ENCODE measurements around the gene SH2D2A. TPM values are rescaled to one million over a fixed set of nuclear protein-coding genes. Genes with fewer than 3 reads are reported as not detected.

Gene SH2D2A
- total and polyA plus RNA-seq, 4 donors = 0.38 to 2.9 (median 2.7) TPM; not detected in 1

DNA sequence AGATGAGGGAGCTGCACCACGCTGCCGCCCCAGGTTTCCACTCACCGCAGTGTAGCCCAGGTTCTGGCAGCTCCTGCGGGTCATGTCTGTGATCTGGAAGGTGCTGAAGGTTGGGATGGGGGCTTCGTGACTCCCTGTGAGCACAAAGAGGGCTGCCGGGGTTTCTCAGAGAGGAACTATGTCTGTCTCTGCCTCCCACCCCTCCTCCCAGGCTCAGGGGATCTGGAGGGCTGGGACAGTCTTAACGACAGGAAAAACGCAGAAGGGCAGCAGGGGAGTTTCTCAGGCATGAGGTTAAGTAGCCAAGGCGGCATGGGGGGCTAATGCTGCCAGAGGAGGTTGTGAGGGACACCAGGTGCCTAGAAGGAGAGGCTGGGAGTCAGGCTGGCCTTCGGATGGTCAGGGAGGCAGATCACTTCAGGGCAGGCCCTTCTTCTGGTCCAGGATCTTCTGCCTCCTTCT is 656 bp downstream of the SH2D2A start:
- 69 to 72% methylated on average over 10 of the region's 10 CpGs for WGBS, 2 donors
- no peak overlapping the region for H3K27ac ChIP-seq (ENCODE audit: low read depth in 1 of 2, low read length in 2 of 2)
- no peaks in the 10 kb centered on the region for H3K9me3 ChIP-seq (ENCODE audit: control insufficient read depth, low read length)
- H3K27me3 ChIP-seq (ENCODE audit: control insufficient read depth in 1 of 2, insufficient read depth in 2 of 2, low read length in 1 of 2) = no peaks in the 10 kb centered on the region
- ATAC-seq (ENCODE audit: low FRiP score) (no peak), DNase-seq (no peak)
- no peaks in the 10 kb centered on the region for H3K4me1 ChIP-seq (ENCODE audit: control insufficient read depth in 1 of 2, insufficient read depth in 2 of 2, low read length in 2 of 2)
- H3K36me3 ChIP-seq (ENCODE audit: control insufficient read depth in 1 of 2, insufficient read depth in 2 of 2, low read length in 1 of 2) = no peaks in the 10 kb centered on the region
- H3K4me3 ChIP-seq (ENCODE audit: low read length in 2 of 2) = no peak overlapping the region
- intact Hi-C loops (cut with DNase I) = no loop called here

DNA sequence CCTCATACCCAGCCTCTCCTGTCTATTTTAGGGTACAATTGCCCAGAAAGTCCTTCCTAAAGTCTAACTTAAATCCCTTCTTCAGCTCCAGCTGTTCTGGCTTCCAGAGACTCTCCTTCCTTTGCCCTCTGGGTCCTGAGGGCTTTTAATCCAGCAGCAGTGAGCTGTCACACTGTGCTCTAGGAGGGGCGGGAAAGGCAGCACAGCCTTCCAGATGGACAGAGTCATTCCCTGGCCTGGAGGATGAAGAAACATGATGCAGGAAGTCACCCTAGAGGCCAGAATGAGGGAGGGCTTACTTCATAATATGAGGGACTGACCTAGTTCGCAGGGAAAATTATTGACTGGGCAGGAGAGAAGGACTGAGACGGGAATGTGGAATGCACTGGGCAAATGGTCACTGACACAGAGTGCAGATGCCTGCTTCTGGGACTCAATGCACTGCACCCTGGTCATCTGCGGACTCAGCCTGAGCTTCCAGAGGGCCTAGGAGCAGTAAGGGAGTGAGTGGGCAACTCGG is 1.3 kb downstream of the SH2D2A start:
- Histone ChIP-seq H3K27ac (ENCODE audit: low read depth in 1 of 2, low read length in 2 of 2) (no peak overlapping the region), H3K9me3 (ENCODE audit: control insufficient read depth, low read length) (no peaks in the 10 kb centered on the region), H3K4me3 (ENCODE audit: low read length in 2 of 2) (no peak overlapping the region), H3K4me1 (ENCODE audit: control insufficient read depth in 1 of 2, insufficient read depth in 2 of 2, low read length in 2 of 2) (no peaks in the 10 kb centered on the region), H3K27me3 (ENCODE audit: control insufficient read depth in 1 of 2, insufficient read depth in 2 of 2, low read length in 1 of 2) (no peaks in the 10 kb centered on the region), H3K36me3 (ENCODE audit: control insufficient read depth in 1 of 2, insufficient read depth in 2 of 2, low read length in 1 of 2) (no peaks in the 10 kb centered on the region)
- DNase-seq = peak in 1 of 2 donors; percentile 74
- intact Hi-C loops (cut with DNase I) = no loop called here
- 70 to 71% methylated on average over 5 of the region's 5 CpGs for WGBS, 2 donors
- ATAC-seq (ENCODE audit: low FRiP score) = peak; percentile 68

DNA sequence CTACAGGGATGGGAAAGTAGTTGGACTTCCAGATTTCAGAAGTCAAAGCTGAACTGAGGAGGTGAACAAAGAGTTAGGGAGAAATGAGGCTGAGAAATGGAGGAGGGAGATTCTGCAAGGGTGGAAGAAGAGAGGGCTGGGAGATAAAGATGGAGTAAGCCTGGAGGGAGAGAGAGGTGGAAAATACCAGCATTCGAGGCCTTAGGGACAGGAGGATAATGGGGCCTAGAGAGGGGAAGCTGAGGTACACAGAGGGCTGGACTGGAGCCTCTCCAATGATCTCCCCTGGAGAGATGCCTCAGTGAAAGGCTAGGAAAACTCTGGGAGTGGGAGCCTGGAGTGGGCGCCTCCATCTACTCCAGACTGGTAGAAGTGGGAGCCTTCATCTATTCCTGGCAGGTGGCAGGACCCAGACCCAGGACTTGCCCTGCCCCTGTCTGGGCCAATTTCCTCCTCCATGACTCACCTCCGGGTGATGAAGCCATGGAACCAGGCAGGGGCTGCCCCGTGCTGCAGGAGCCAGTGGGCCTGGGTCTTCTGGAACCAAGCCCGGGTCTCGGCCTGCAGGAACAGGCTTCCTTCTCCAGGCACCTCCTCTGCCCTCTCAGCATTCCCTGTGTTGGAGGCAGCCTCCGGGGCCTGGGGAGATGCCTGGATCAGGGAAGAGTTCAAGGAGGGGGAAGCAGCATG is 1.9 kb downstream of the SH2D2A start:
- WGBS, 2 donors = 84 to 87% methylated on average over 7 of the region's 7 CpGs
- Histone ChIP-seq H3K27ac (ENCODE audit: low read depth in 1 of 2, low read length in 2 of 2) (no peak overlapping the region), H3K4me3 (ENCODE audit: low read length in 2 of 2) (no peak overlapping the region), H3K9me3 (ENCODE audit: control insufficient read depth, low read length) (no peaks in the 10 kb centered on the region), H3K27me3 (ENCODE audit: control insufficient read depth in 1 of 2, insufficient read depth in 2 of 2, low read length in 1 of 2) (no peaks in the 10 kb centered on the region), H3K36me3 (ENCODE audit: control insufficient read depth in 1 of 2, insufficient read depth in 2 of 2, low read length in 1 of 2) (no peaks in the 10 kb centered on the region), H3K4me1 (ENCODE audit: control insufficient read depth in 1 of 2, insufficient read depth in 2 of 2, low read length in 2 of 2) (no peaks in the 10 kb centered on the region)
- no peak for ATAC-seq (ENCODE audit: low FRiP score)
- DNase-seq = peak in 1 of 2 donors; percentile 73
- intact Hi-C loops (cut with DNase I) = no loop called here

DNA sequence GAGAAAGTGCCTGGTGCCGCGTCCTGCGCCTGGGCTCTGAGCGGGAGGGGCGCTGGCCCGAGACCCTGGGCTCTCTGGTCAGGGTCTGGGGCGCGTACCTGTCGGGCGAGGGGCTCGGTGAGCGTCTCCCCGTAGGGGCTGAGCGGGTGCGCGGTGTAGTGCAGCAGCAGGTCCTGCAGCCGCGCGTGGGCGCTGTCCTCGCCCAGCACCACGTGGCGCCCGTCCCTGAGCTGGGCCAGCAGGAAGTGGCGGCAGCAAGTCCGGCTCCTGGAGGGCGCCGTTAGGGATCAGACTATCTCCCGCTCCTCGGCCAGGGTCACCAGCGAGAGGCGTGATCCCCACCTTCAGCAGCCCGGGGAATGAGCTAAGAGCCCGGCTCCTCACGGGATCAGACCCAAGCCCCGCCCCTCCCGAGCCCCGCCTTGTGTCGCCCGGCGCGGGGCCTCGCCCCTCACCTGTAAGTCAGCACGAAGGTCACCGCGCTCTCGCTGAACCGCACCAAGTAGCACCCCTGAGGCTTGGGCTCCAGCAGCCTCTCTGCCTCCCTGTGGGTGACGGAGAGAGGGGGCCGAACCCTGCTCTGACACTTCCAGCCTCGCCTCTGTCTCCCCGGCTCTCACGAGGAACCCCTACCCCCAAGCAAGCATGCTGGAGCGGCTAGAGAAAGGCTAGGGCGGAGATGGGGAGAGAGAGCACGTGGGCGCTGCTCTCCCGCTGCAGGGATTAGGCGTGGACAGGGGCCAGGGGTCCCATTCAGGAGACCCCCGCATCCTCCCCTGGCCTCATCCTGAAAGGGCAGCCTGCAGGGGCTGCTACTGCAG is 2.7 kb downstream of the SH2D2A start:
- ATAC-seq (ENCODE audit: low FRiP score) = peak; percentile 77
- Histone ChIP-seq H3K4me1 (ENCODE audit: control insufficient read depth in 1 of 2, insufficient read depth in 2 of 2, low read length in 2 of 2) (no peaks in the 10 kb centered on the region), H3K9me3 (ENCODE audit: control insufficient read depth, low read length) (no peaks in the 10 kb centered on the region), H3K36me3 (ENCODE audit: control insufficient read depth in 1 of 2, insufficient read depth in 2 of 2, low read length in 1 of 2) (no peaks in the 10 kb centered on the region), H3K27ac (ENCODE audit: low read depth in 1 of 2, low read length in 2 of 2) (no peak overlapping the region), H3K27me3 (ENCODE audit: control insufficient read depth in 1 of 2, insufficient read depth in 2 of 2, low read length in 1 of 2) (no peaks in the 10 kb centered on the region), H3K4me3 (ENCODE audit: low read length in 2 of 2) (peak overlapping the region in 1 of 2 donors; percentile 3)
- intact Hi-C loops (cut with DNase I) = no loop called here
- WGBS, 2 donors = 10 to 16% methylated on average over 41 to 60 of the region's 60 CpGs
- peak; percentile 82 to 88 for DNase-seq

DNA sequence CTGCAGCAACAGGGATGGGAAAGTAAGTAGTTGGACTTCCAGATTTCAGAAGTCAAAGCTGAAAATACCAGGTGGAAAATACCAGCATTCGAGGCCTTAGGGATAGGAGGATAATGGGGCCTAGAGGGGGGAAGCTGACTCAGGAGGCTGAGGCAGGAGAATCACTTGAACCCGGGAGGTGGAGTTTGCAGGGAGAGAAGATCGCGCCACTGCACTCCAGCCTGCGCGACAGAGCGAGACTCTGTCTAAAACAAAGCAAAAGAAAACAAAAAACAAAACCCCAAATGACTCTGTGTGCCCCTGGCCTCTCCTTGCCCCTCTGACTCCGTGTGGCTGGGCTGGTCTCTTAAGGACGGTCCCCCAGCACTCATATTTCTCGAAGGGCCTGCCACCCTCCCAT is 3.4 kb downstream of the SH2D2A start:
- WGBS, 2 donors = 36 to 40% methylated on average over 10 of the region's 10 CpGs
- H3K36me3 ChIP-seq (ENCODE audit: control insufficient read depth in 1 of 2, insufficient read depth in 2 of 2, low read length in 1 of 2) = no peaks in the 10 kb centered on the region
- H3K4me1 ChIP-seq (ENCODE audit: control insufficient read depth in 1 of 2, insufficient read depth in 2 of 2, low read length in 2 of 2) = no peaks in the 10 kb centered on the region
- H3K27ac ChIP-seq (ENCODE audit: low read depth in 1 of 2, low read length in 2 of 2) = no peak overlapping the region
- ATAC-seq (ENCODE audit: low FRiP score) (no peak), DNase-seq (no peak)
- intact Hi-C loops (cut with DNase I) = no loop called here
- H3K4me3 ChIP-seq (ENCODE audit: low read length in 2 of 2) = no peak overlapping the region
- H3K9me3 ChIP-seq (ENCODE audit: control insufficient read depth, low read length) = no peaks in the 10 kb centered on the region
- no peaks in the 10 kb centered on the region for H3K27me3 ChIP-seq (ENCODE audit: control insufficient read depth in 1 of 2, insufficient read depth in 2 of 2, low read length in 1 of 2)

DNA sequence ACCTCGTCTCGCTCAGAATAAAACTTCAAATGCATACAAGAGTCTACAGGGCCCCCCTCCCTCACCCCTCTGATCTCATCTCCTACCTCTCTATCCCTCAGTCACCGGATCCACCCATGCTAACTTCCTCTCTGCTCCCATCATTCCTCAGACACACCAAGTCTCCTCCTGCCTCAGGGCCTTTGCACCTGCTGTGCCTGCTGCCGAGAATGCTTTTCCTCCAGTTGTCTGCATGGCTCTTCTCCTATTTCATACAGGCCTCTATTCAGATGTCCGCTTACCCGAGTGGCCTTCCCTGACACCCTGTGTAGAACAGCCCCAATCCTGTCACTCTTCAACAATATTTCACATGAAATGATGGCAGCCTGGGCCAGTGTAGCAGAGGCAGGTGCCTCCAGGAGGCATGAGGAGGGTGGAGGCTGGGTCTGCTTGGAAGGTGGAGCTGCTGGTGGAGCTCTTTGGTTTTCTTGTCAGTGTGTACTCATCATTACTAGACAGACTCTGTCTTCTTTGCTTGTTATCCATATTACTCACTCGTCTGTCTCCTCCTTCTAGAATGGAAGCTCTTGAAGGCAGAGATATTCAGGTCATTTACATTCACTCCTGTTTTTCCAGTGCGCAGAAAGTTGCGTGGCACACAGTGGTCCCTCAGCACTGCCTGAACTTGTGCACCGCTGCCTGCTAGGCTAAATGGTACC is 4.2 kb downstream of the SH2D2A start:
- Histone ChIP-seq H3K4me1 (ENCODE audit: control insufficient read depth in 1 of 2, insufficient read depth in 2 of 2, low read length in 2 of 2) (no peaks in the 10 kb centered on the region), H3K4me3 (ENCODE audit: low read length in 2 of 2) (no peak overlapping the region), H3K27me3 (ENCODE audit: control insufficient read depth in 1 of 2, insufficient read depth in 2 of 2, low read length in 1 of 2) (no peaks in the 10 kb centered on the region), H3K36me3 (ENCODE audit: control insufficient read depth in 1 of 2, insufficient read depth in 2 of 2, low read length in 1 of 2) (no peaks in the 10 kb centered on the region), H3K27ac (ENCODE audit: low read depth in 1 of 2, low read length in 2 of 2) (no peak overlapping the region), H3K9me3 (ENCODE audit: control insufficient read depth, low read length) (no peaks in the 10 kb centered on the region)
- 97 to 100% methylated on average over 10 of the region's 10 CpGs for WGBS, 2 donors
- DNase-seq (peak in 1 of 2 donors; percentile 27), ATAC-seq (ENCODE audit: low FRiP score) (no peak)
- intact Hi-C loops (cut with DNase I) = no loop called here

DNA sequence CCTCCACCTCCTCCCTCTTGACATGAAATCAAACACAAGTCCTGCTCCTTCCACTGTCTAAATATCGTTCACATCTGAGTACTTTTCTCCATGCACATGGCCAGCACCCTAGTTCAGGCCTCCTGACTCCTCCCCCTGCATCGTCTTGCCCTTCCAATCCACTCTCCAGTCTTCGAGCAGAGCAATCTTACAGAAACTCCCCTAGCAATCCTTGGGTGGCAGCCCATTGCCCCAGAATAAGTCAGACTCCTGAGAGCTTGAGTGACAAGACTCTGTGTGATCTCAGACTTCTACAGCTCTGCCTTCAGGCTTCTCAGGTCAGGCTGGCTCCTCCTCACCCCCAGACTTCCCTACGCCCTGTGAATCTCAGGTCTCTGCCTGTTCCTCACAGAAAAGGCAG is 5.5 kb downstream of the SH2D2A start:
- 48 to 50% methylated on average over 4 of the region's 4 CpGs for whole genome bisulfite sequencing, 2 donors
- intact Hi-C loops (cut with DNase I) = no loop called here
- H3K9me3 ChIP-seq (ENCODE audit: control insufficient read depth, low read length) = no peaks in the 10 kb centered on the region
- H3K27ac ChIP-seq (ENCODE audit: low read depth in 1 of 2, low read length in 2 of 2) = no peak overlapping the region
- no peak overlapping the region for H3K4me3 ChIP-seq (ENCODE audit: low read length in 2 of 2)
- no peak for ATAC-seq (ENCODE audit: low FRiP score)
- H3K4me1 ChIP-seq (ENCODE audit: control insufficient read depth in 1 of 2, insufficient read depth in 2 of 2, low read length in 2 of 2) = no peaks in the 10 kb centered on the region
- H3K27me3 ChIP-seq (ENCODE audit: control insufficient read depth in 1 of 2, insufficient read depth in 2 of 2, low read length in 1 of 2) = no peaks in the 10 kb centered on the region
- H3K36me3 ChIP-seq (ENCODE audit: control insufficient read depth in 1 of 2, insufficient read depth in 2 of 2, low read length in 1 of 2) = no peaks in the 10 kb centered on the region
- DNase-seq = no peak

DNA sequence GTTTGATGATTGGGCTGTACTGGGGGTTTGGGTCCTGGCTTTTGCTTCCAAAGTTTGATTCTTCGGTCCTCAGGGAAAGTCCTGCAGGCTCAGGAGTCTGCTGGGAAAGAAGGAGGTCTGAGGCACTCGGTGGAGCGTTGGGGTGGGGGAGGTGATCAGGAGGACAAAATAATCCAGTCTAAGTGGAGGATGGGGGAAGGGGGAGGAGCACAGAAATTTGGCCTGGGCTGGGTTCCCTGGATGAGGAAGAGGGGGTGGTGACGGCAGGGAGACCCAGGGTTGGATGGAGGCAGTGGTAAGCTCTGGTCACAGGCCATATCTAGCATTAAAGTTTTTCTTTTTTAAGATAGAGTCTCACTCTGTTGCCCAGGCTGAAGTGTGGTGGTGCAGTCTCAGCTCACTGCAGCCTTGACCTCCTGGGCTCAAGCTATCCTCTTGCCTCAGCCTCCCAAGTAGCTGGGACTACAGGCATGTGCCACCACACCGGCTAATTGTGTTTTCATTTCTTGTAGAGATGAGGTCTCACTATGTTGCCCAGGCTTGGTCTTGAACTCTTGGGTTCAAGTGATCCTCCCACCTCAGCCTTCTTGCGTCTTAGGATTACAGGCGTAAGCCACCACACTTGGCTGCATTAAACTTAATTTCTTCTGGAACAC is 6.8 kb downstream of the SH2D2A start:
- DNase-seq (peak in 1 of 2 donors; percentile 32), ATAC-seq (ENCODE audit: low FRiP score) (no peak)
- 85 to 90% methylated on average over 7 of the region's 7 CpGs for WGBS, 2 donors
- no peaks in the 10 kb centered on the region for H3K9me3 ChIP-seq (ENCODE audit: control insufficient read depth, low read length)
- no peak overlapping the region for H3K27ac ChIP-seq (ENCODE audit: low read depth in 1 of 2, low read length in 2 of 2)
- no peak overlapping the region for H3K4me3 ChIP-seq (ENCODE audit: low read length in 2 of 2)
- no peaks in the 10 kb centered on the region for H3K4me1 ChIP-seq (ENCODE audit: control insufficient read depth in 1 of 2, insufficient read depth in 2 of 2, low read length in 2 of 2)
- H3K36me3 ChIP-seq (ENCODE audit: control insufficient read depth in 1 of 2, insufficient read depth in 2 of 2, low read length in 1 of 2) = no peaks in the 10 kb centered on the region
- intact Hi-C loops (cut with DNase I) = no loop called here
- H3K27me3 ChIP-seq (ENCODE audit: control insufficient read depth in 1 of 2, insufficient read depth in 2 of 2, low read length in 1 of 2) = no peaks in the 10 kb centered on the region

Data from aorta (tissue), 5 donors.